ENCODE measurements around the gene ZNF683. TPM values are rescaled to one million over a fixed set of nuclear protein-coding genes. Genes with fewer than 3 reads are reported as not detected.

Gene ZNF683
- total RNA-seq, 3 donors from 2014 or later = 0.48 to 0.59 TPM; not detected in 1

- H3K9me3 ChIP-seq = no peaks in the 10 kb centered on the region
- H3K36me3 ChIP-seq = no peaks in the 10 kb centered on the region
- TF ChIP-seq POLR2AphosphoS5 (IDR thresholded peaks at IDR 0.05) = no peak
- peaks cover under 1 to 22% of the 10 kb centered on the region in 2 donors for H3K27me3 ChIP-seq
- no peak for DNase-seq (ENCODE audit: low spot score in 2 of 2)
- no peak overlapping the region for H3K27ac ChIP-seq
- H3K4me3 ChIP-seq = no peak overlapping the region
- no peaks in the 10 kb centered on the region for H3K4me1 ChIP-seq
- intact Hi-C loops (cut with DNase I; ENCODE audit: low total_unique reads) = no loop called here
Observed at GRCh38 chr1:26405281-26405915, 32.8 kb upstream of the ZNF683 start.

- Histone ChIP-seq H3K27me3 (peaks cover 0 to 15% of the 10 kb centered on the region in 2 donors), H3K9me3 (no peaks in the 10 kb centered on the region), H3K4me3 (no peak overlapping the region), H3K27ac (no peak overlapping the region), H3K4me1 (no peaks in the 10 kb centered on the region), H3K36me3 (no peaks in the 10 kb centered on the region)
- TF ChIP-seq POLR2AphosphoS5 (IDR thresholded peaks at IDR 0.05) (no peak), CTCF (IDR thresholded peaks at IDR 0.05) (no peak), POLR2A (IDR thresholded peaks at IDR 0.05) (no peak)
- no peak for DNase-seq (ENCODE audit: low spot score in 2 of 2)
- intact Hi-C loops (cut with DNase I; ENCODE audit: low total_unique reads) = no loop called here
Observed at GRCh38 chr1:26404641-26405040, 32.1 kb upstream of the ZNF683 start.

- DNase-seq (ENCODE audit: low spot score in 2 of 2) = no peak
- intact Hi-C loops (cut with DNase I; ENCODE audit: low total_unique reads) = no loop called here
- no peak for TF ChIP-seq POLR2A (IDR thresholded peaks at IDR 0.05)
- no peak for TF ChIP-seq POLR2AphosphoS5 (IDR thresholded peaks at IDR 0.05)
- no peak for TF ChIP-seq CTCF (IDR thresholded peaks at IDR 0.05)
- Histone ChIP-seq H3K9me3 (no peaks in the 10 kb centered on the region), H3K4me3 (no peak overlapping the region), H3K36me3 (no peaks in the 10 kb centered on the region), H3K27me3 (peaks cover 0 to 9% of the 10 kb centered on the region in 2 donors), H3K4me1 (no peaks in the 10 kb centered on the region), H3K27ac (no peak overlapping the region)
Observed at GRCh38 chr1:26403656-26404055, 31.1 kb upstream of the ZNF683 start.

- H3K27ac ChIP-seq = no peak overlapping the region
- no peak for DNase-seq (ENCODE audit: low spot score in 2 of 2)
- no peak overlapping the region for H3K4me3 ChIP-seq
- H3K27me3 ChIP-seq = peaks cover 0 to 9% of the 10 kb centered on the region in 2 donors
- TF ChIP-seq CTCF (IDR thresholded peaks at IDR 0.05) = no peak
- TF ChIP-seq POLR2AphosphoS5 (IDR thresholded peaks at IDR 0.05) = no peak
- no peak for TF ChIP-seq POLR2A (IDR thresholded peaks at IDR 0.05)
- H3K4me1 ChIP-seq = no peaks in the 10 kb centered on the region
- intact Hi-C loops (cut with DNase I; ENCODE audit: low total_unique reads) = no loop called here
- no peaks in the 10 kb centered on the region for H3K9me3 ChIP-seq
- H3K36me3 ChIP-seq = no peaks in the 10 kb centered on the region
Observed at GRCh38 chr1:26401891-26402290, 29.3 kb upstream of the ZNF683 start.

- TF ChIP-seq CTCF (IDR thresholded peaks at IDR 0.05) (no peak), POLR2AphosphoS5 (IDR thresholded peaks at IDR 0.05) (no peak)
- no peak overlapping the region for H3K4me3 ChIP-seq
- no peaks in the 10 kb centered on the region for H3K36me3 ChIP-seq
- no peak for DNase-seq (ENCODE audit: low spot score in 2 of 2)
- intact Hi-C loops (cut with DNase I; ENCODE audit: low total_unique reads) = no loop called here
- peaks cover 0 to 5% of the 10 kb centered on the region in 2 donors for H3K27me3 ChIP-seq
- H3K27ac ChIP-seq = no peak overlapping the region
- H3K4me1 ChIP-seq = no peaks in the 10 kb centered on the region
- no peaks in the 10 kb centered on the region for H3K9me3 ChIP-seq
Observed at GRCh38 chr1:26399034-26399433, 26.5 kb upstream of the ZNF683 start.
